ENCODE data around the gene ATG13. TPM values are rescaled to one million over a fixed set of nuclear protein-coding genes. Genes with fewer than 3 reads are reported as not detected.
A peak's percentile ranks its signal among the peaks of the same experiment; 100 is the strongest.
"Not testable (repeated sequence)": the region's sequence is repeated elsewhere in the genome, so short reads cannot be mapped to it uniquely, and the experiment has no call there.

Gene ATG13
- polyA plus RNA-seq (ENCODE audit: insufficient read length): 69.5 TPM
- long read RNA-seq, donor 1, full-length matches to known transcripts: 3 of 26 reads
- long read RNA-seq, donor 1, partial matches to known transcripts: 7 of 26 reads
- long read RNA-seq, donor 1, other reads (novel, unspliced or antisense): 16 of 26 reads
- long read RNA-seq, donor 2, full-length matches to known transcripts: 3 of 3 reads
- long read RNA-seq, donor 2, partial matches to known transcripts: 0 of 3 reads
- long read RNA-seq, donor 2, other reads (novel, unspliced or antisense): 0 of 3 reads
- long read RNA-seq, donor 3, full-length matches to known transcripts: 8 of 8 reads
- long read RNA-seq, donor 3, partial matches to known transcripts: 0 of 8 reads
- long read RNA-seq, donor 3, other reads (novel, unspliced or antisense): 0 of 8 reads
- long read RNA-seq, donor 4: 0 reads
- long read RNA-seq, donor 5, full-length matches to known transcripts: 6 of 6 reads
- long read RNA-seq, donor 5, partial matches to known transcripts: 0 of 6 reads
- long read RNA-seq, donor 5, other reads (novel, unspliced or antisense): 0 of 6 reads
- long read RNA-seq, donor 6, full-length matches to known transcripts: 2 of 24 reads
- long read RNA-seq, donor 6, partial matches to known transcripts: 22 of 24 reads
- long read RNA-seq, donor 6, other reads (novel, unspliced or antisense): 0 of 24 reads
- long read RNA-seq, donor 7, full-length matches to known transcripts: 7 of 37 reads
- long read RNA-seq, donor 7, partial matches to known transcripts: 30 of 37 reads
- long read RNA-seq, donor 7, other reads (novel, unspliced or antisense): 0 of 37 reads
- long read RNA-seq, donor 8, full-length matches to known transcripts: 3 of 3 reads
- long read RNA-seq, donor 8, partial matches to known transcripts: 0 of 3 reads
- long read RNA-seq, donor 8, other reads (novel, unspliced or antisense): 0 of 3 reads

- peak; percentile 89 for DNase-seq
These were observed at the start of gene ATG13, which contains the start of gene HARBI1 for GRCh38 chr11:46617134-46617971. ATG13 (plus strand) TSS chr11:46617553; CDS start chr11:46644292, 26,739 bp downstream. HARBI1 (minus strand) TSS chr11:46617227; CDS start chr11:46616237, 990 bp downstream.

- DNase-seq: no peak
These were observed 46.5 kb upstream of the ATG13 start for GRCh38 chr11:46570790-46571398.

- DNase-seq: no peak
These were observed 42.7 kb upstream of the ATG13 start for GRCh38 chr11:46574656-46575055.

- DNase-seq: no peak
These were observed 40.3 kb upstream of the ATG13 start for GRCh38 chr11:46577058-46577457.

GRCh38 chr11:46582588-46582987, 34.8 kb upstream of the ATG13 start:
- no peak for DNase-seq

GRCh38 chr11:46583513-46583912, 33.8 kb upstream of the ATG13 start:
- not testable (repeated sequence) for DNase-seq

GRCh38 chr11:46588131-46588530, 29.2 kb upstream of the ATG13 start:
- DNase-seq: no peak

- no peak for DNase-seq
These were observed 28.4 kb upstream of the ATG13 start for GRCh38 chr11:46588915-46589314.

- DNase-seq: no peak
These were observed 26.4 kb upstream of the ATG13 start for GRCh38 chr11:46590740-46591605.

- peak; percentile 96 for DNase-seq
These were observed 23.6 kb upstream of the ATG13 start, which contains the start of gene AMBRA1 for GRCh38 chr11:46593550-46594373. AMBRA1 (minus strand) TSS chr11:46594023; CDS start chr11:46548380, 45,643 bp downstream.

- no peak for DNase-seq
These were observed 23.0 kb upstream of the ATG13 start for GRCh38 chr11:46594374-46594700.

- no peak for DNase-seq
These were observed 22.6 kb upstream of the ATG13 start for GRCh38 chr11:46594785-46595184.

- DNase-seq: no peak
These were observed 20.2 kb upstream of the ATG13 start for GRCh38 chr11:46597155-46597554.

- DNase-seq: no peak
These were observed 19.6 kb upstream of the ATG13 start for GRCh38 chr11:46597609-46598219.

GRCh38 chr11:46599340-46600193, 17.8 kb upstream of the ATG13 start:
- DNase-seq: no peak

GRCh38 chr11:46600194-46600960, 17.0 kb upstream of the ATG13 start:
- DNase-seq: no peak

- no peak for DNase-seq
These were observed 16.2 kb upstream of the ATG13 start for GRCh38 chr11:46601129-46601528.
